ENCODE results near the gene FOXRED1.
A peak's percentile ranks its signal among the peaks of the same experiment; 100 is the strongest.
"Not testable (repeated sequence)": the region's sequence is repeated elsewhere in the genome, so short reads cannot be mapped to it uniquely, and the experiment has no call there.

The FOXRED1 gene

GRCh38 chr11:126277780-126278179 is 8.8 kb downstream of the FOXRED1 start:
- no peak for DNase-seq

GRCh38 chr11:126279191-126279590 is 10.2 kb downstream of the FOXRED1 start:
- DNase-seq = no peak

GRCh38 chr11:126280595-126280994 is 11.6 kb downstream of the FOXRED1 start:
- DNase-seq = peak; percentile 40

GRCh38 chr11:126281245-126281644 is 12.3 kb downstream of the FOXRED1 start:
- no peak for DNase-seq

GRCh38 chr11:126281666-126282175 is 12.8 kb downstream of the FOXRED1 start:
- DNase-seq = no peak

GRCh38 chr11:126282361-126282735 is 13.4 kb downstream of the FOXRED1 start:
- DNase-seq = peak; percentile 84

- peak; percentile 72 for DNase-seq
These were observed 14.0 kb downstream of the FOXRED1 start, which contains the start of gene TIRAP for GRCh38 chr11:126282736-126283591. TSS of gene TIRAP (plus strand) at chr11:126283093. CDS start at chr11:126290895, 7,802 bp downstream.

GRCh38 chr11:126284829-126285228 is 15.9 kb downstream of the FOXRED1 start:
- DNase-seq = peak; percentile 53

- no peak for DNase-seq
These were observed 19.3 kb downstream of the FOXRED1 start for GRCh38 chr11:126288237-126288636.

- no peak for DNase-seq
These were observed 21.9 kb downstream of the FOXRED1 start for GRCh38 chr11:126290887-126291286.

GRCh38 chr11:126293726-126294125 is 24.8 kb downstream of the FOXRED1 start:
- no peak for DNase-seq

GRCh38 chr11:126297004-126297403 is 28.1 kb downstream of the FOXRED1 start:
- DNase-seq = no peak

- peak; percentile 95 for DNase-seq
These were observed 34.9 kb downstream of the FOXRED1 start, which contains the start of gene DCPS for GRCh38 chr11:126303623-126304456. TSS of gene DCPS (plus strand) at chr11:126304060. CDS start at chr11:126304081, 21 bp downstream.

GRCh38 chr11:126304457-126305075 is 35.6 kb downstream of the FOXRED1 start:
- no peak for DNase-seq

- no peak for DNase-seq
These were observed 36.7 kb downstream of the FOXRED1 start for GRCh38 chr11:126305699-126306098.

GRCh38 chr11:126307706-126308105 is 38.8 kb downstream of the FOXRED1 start:
- DNase-seq = peak; percentile 55

GRCh38 chr11:126308271-126308671 is 39.3 kb downstream of the FOXRED1 start:
- DNase-seq = no peak

- not testable (repeated sequence) for DNase-seq
These were observed 39.8 kb downstream of the FOXRED1 start for GRCh38 chr11:126308771-126309170.

GRCh38 chr11:126310200-126310991 is 41.4 kb downstream of the FOXRED1 start:
- DNase-seq = peak; percentile 89

GRCh38 chr11:126310992-126311310 is 42.0 kb downstream of the FOXRED1 start:
- DNase-seq = no peak

- DNase-seq = no peak
These were observed 42.7 kb downstream of the FOXRED1 start for GRCh38 chr11:126311401-126312291.
